Endothelial cell of umbilical vein (primary cell): ENCODE data around the gene HOXB6. TPM values are rescaled to one million over a fixed set of nuclear protein-coding genes. Genes with fewer than 3 reads are reported as not detected.
A peak's percentile ranks its signal among the peaks of the same experiment; 100 is the strongest.

ENCODE experiments used
- BruUV-seq: library from RNA; stranded (reverse); fragments of 400-500 nt; replicated peaks from 2 replicates; lab custom pipeline; 2021; lab: Mats Ljungman, UMichigan
- CTCF ChIA-PET: fragments of 300-600, 350-600 bp; sonication (Branson Sonifier 250); formaldehyde crosslinking; loops from one replicate; lab custom pipeline; 2021; ENCODE audit warnings: antibody characterized with exemption, inconsistent platforms; lab: Charles Lee
- POLR2A ChIA-PET: fragments of 300-600, 350-600 bp; sonication (Branson Sonifier 250); formaldehyde crosslinking; loops from one replicate; lab custom pipeline; 2021; ENCODE audit warnings: antibody characterized with exemption, inconsistent platforms; lab: Charles Lee
- DNase-seq: peaks from one replicate; pipeline ENCODE4 v3.0.0-alpha.2; 2011; ENCODE audit warnings: low read depth, low spot score
- FAIRE-seq: peaks from 2 replicates; lab custom pipeline; 2011; peaks lifted over from hg19 to GRCh38; lab: Jason Lieb, UNC
- H2AFZ ChIP-seq: 2 replicates; pipeline ENCODE4 v1.6.0; 2012; ENCODE audit warnings: low read depth, low read length, control low read depth, inconsistent platforms
- H3K27ac ChIP-seq: 2 replicates; pipeline ENCODE4 v1.5.1; 2011; ENCODE audit warnings: low read depth, mild to moderate bottlenecking, control low read depth, low read length, moderate library complexity; ENCODE audit not compliant: insufficient read depth
- H3K27me3 ChIP-seq, 2 experiments: 2 replicates each; pipeline versions ENCODE4 v1.6.0 to v1.6.1; 2011; ENCODE audit warnings: low read length in 2 of 2, mixed read lengths in 1 of 2; ENCODE audit not compliant: control insufficient read depth in 2 of 2, insufficient read depth in 2 of 2
- H3K36me3 ChIP-seq, 2 experiments: 2 replicates in 1 of 2; 3 replicates in 1 of 2; pipeline ENCODE4 v1.5.1; 2011; ENCODE audit warnings: low read length in 2 of 2, mild to moderate bottlenecking in 1 of 2, moderate library complexity in 1 of 2; ENCODE audit not compliant: control insufficient read depth in 2 of 2, insufficient read depth in 2 of 2; ENCODE audit errors: extremely low read depth in 1 of 2
- H3K4me1 ChIP-seq: 3 replicates; pipeline ENCODE4 v1.5.1; 2011; ENCODE audit warnings: mild to moderate bottlenecking, low read length; ENCODE audit not compliant: control insufficient read depth, insufficient read depth; ENCODE audit errors: extremely low read depth
- H3K4me2 ChIP-seq: 2 replicates; pipeline ENCODE4 v1.6.1; 2011; ENCODE audit warnings: low read length, control low read depth, mixed read lengths; ENCODE audit not compliant: insufficient read depth
- H3K4me3 ChIP-seq, 3 experiments: fragments of 200-600 bp in 1 of 3; sonication (generic), shearing (Covaris generic) in 1 of 3; replicated peaks in 1 of 3; 2 replicates each; pipeline ENCODE4 v1.5.1; 2011 to 2016; ENCODE audit warnings: control low read depth in 3 of 3, low read length in 3 of 3, mild to moderate bottlenecking in 2 of 3, inconsistent platforms in 1 of 3, low read depth in 1 of 3, moderate library complexity in 1 of 3; ENCODE audit not compliant: insufficient read depth in 1 of 3
- H3K79me2 ChIP-seq: 2 replicates; pipeline ENCODE4 v1.6.0; 2012; ENCODE audit warnings: low read length, inconsistent platforms; ENCODE audit not compliant: control insufficient read depth, insufficient read depth
- H3K9ac ChIP-seq: replicated peaks from 2 replicates; pipeline ENCODE3; 2011; ENCODE audit warnings: low read length, control low read depth; ENCODE audit not compliant: insufficient read depth; ENCODE audit errors: extremely low read depth
- H3K9me1 ChIP-seq: replicated peaks from 3 replicates; pipeline ENCODE4 v1.6.0; 2011; ENCODE audit warnings: mild to moderate bottlenecking, low read length; ENCODE audit not compliant: control insufficient read depth, insufficient read depth; ENCODE audit errors: extremely low read depth
- H3K9me3 ChIP-seq: replicated peaks from 2 replicates; pipeline ENCODE4 v1.5.1; 2012; ENCODE audit warnings: low read length, inconsistent platforms; ENCODE audit not compliant: control insufficient read depth, insufficient read depth
- H4K20me1 ChIP-seq: replicated peaks from 2 replicates; pipeline ENCODE3; 2011; ENCODE audit warnings: mild to moderate bottlenecking, low read length; ENCODE audit not compliant: control insufficient read depth, insufficient read depth; ENCODE audit errors: extremely low read depth
- EZH2 ChIP-seq: IDR thresholded peaks from 2 replicates; pipeline ENCODE4 v1.6.1; 2012; ENCODE audit warnings: borderline replicate concordance, low read depth, mild to moderate bottlenecking, moderate library complexity, low read length, inconsistent platforms; ENCODE audit not compliant: severe bottlenecking
- FOS ChIP-seq: IDR thresholded peaks from 2 replicates; pipeline ENCODE4 v1.6.1; 2011; ENCODE audit warnings: mild to moderate bottlenecking, low read length, moderate library complexity, borderline replicate concordance; ENCODE audit not compliant: insufficient read depth
- GATA2 ChIP-seq: IDR thresholded peaks from 2 replicates; pipeline ENCODE4 v1.7.0; 2011; ENCODE audit warnings: low read depth, mild to moderate bottlenecking, moderate library complexity, mixed read lengths, low read length; ENCODE audit not compliant: insufficient read length, insufficient read depth
- MYC ChIP-seq: IDR thresholded peaks from one replicate; pipeline ENCODE4 v1.6.1; 2011; ENCODE audit warnings: mild to moderate bottlenecking, low read depth, low read length
- POLR2A ChIP-seq: IDR thresholded peaks from 2 replicates; pipeline ENCODE4 v1.6.1; 2012; ENCODE audit warnings: low read depth, mild to moderate bottlenecking, control low read depth, low read length
- dilution Hi-C: fragments of 300-500 bp; cut with MboI; formaldehyde crosslinking; loops from one replicate; pipeline ENCODE4 v1.15.0; 2019; ENCODE audit warnings: low sequenced_read_pairs; ENCODE audit not compliant: extremely low pct_ligation_motif_present
- intact Hi-C: fragments of 100-400 bp; cut with micrococcal nuclease; formaldehyde crosslinking; loops from one replicate; pipeline ENCODE4 v1.10.0; 2022
- polyA plus RNA-seq, 4 experiments: library from polyadenylated mRNA; depleted of rRNA in 3 of 4; stranded (reverse) in 3 of 4; unstranded in 1 of 4; fragments of >200 nt; gene quantifications; 2 replicates each; pipeline versions ENCODE4 v1.2.1 to v1.2.3, GENCODE V29; 2011 to 2012; ENCODE audit warnings: missing spikeins in 1 of 4
- total RNA-seq: library from RNA; stranded (reverse); gene quantifications from 2 replicates; pipeline ENCODE4 v1.2.3, GENCODE V29; 2021
- TF ChIP-seq, protein P1 (sequence below): IDR thresholded peaks from 2 replicates; pipeline ENCODE4 v1.6.1; 2011; ENCODE audit not compliant: insufficient read depth, insufficient read length

The HOXB6 gene
- total and polyA plus RNA-seq, 2 donors (not counting 3 experiments of a cell fraction or from before 2014, with no cell fraction given): 8.8 to 24.0 TPM

DNA sequence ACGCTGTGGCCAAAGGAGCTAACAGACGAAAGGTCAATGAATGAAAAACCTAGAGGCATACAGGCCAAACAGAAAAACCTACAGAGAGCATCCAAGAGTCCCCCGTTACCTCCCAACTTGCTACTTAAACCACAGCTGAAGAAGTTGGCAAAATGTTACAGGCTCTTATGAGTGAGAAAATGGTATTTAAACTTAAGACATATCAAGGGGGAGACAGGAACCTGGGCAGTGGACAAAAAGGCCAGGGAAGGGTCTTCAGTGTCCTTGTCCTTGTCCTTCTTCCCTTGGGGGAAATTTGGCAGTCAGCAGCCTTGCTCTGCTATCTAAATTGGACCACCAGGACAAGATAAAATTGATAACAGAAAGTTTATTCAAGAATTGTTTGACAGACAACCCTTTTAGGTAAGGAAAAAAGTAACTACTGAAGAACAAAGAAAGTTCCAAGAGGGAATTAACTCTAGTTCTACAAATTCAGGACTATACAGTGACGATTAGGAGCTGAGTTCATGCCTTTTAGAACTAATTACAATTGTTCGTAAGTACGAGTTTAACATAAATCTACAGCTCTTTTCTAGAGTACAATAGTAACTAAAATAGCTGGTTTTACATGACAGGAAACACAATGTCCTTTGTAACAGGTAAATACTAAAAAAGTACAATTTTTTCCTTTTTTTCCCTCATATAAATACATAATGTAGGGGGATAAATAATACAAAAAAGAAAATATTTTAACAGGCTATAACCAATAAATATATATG lies 56.1 kb downstream of the HOXB6 start:
- H3K4me3 ChIP-seq: no peak overlapping the region
- H3K9ac ChIP-seq: no peak overlapping the region
- no TSS peak for BruUV-seq
- ChIA-PET POLR2A (no interaction called here), CTCF (interaction anchor here (0.9 to 3.8 kb wide), 5 partner anchors 20 to 333 kb away, joined by 3 to 28 read pairs (median 5); no protein-coding TSS in a partner anchor)
- peaks cover 49% of the 10 kb centered on the region for H3K79me2 ChIP-seq
- no peaks in the 10 kb centered on the region for H3K9me1 ChIP-seq
- TF ChIP-seq POLR2A: no peak
- no peak for TF ChIP-seq GATA2
- TF ChIP-seq FOS: no peak
- dilution Hi-C loops: no loop called here
- H3K9me3 ChIP-seq: no peaks in the 10 kb centered on the region
- H2AFZ ChIP-seq: no peak overlapping the region
- DNase-seq: no peak
- H3K36me3 ChIP-seq: peaks cover 10 to 14% of the 10 kb centered on the region in 2 experiments
- H4K20me1 ChIP-seq: no peaks in the 10 kb centered on the region
- no peak for FAIRE-seq
- no peaks in the 10 kb centered on the region for H3K27me3 ChIP-seq
- peaks cover 40% of the 10 kb centered on the region for H3K4me1 ChIP-seq
- peak overlapping the region; percentile 47 for H3K27ac ChIP-seq
- H3K4me2 ChIP-seq: peak overlapping the region; percentile 88
- intact Hi-C loops: loop anchor here (2.0 kb wide), 1 partner anchor 14 kb away; no protein-coding TSS in a partner anchor

DNA sequence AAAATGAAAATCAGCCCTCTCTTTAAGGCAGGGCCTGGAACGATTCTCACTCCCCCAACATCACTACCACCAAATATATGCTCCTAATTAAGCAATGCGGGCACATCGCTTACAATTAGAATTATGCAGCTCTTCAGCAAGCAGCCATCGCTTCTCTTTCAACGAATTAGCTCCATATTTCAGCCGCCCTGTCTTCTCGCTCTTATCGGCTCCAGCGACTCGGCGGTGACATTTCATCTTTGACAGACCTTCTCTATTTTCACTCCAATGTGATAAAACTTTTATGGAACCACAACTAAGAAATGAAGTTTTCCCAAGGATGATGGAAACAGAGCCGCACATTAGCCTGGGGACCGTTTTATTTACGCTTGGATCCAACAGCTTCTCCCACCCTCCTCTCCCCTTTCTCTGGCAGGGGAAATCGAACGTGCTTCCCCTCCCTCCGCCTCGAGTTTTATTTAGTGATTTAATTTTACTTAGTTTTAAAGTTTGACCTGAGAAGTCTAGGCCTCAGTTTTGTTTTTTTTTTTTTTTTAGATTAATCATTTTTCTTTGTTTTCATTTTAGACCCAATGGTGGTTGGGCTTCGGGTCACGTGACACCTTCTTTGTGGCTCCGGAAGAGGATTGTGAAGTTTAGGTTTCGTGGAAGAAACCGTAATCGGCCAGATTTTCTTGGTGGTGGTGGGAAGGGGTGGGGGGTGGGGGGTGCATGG lies 56.8 kb downstream of the HOXB6 start:
- H3K9me1 ChIP-seq: no peaks in the 10 kb centered on the region
- dilution Hi-C loops: no loop called here
- intact Hi-C loops: loop anchor here (2.0 kb wide), 1 partner anchor 15 kb away; no protein-coding TSS in a partner anchor
- H3K27me3 ChIP-seq: no peaks in the 10 kb centered on the region
- POLR2A ChIA-PET: interaction anchor here (0.7 to 1.9 kb wide), 4 partner anchors 9 to 332 kb away, joined by 7 to 13 read pairs (median 9); no protein-coding TSS in a partner anchor
- H3K9ac ChIP-seq: peak overlapping the region; percentile 75
- peak overlapping the region; percentile 88 for H3K4me2 ChIP-seq
- no peaks in the 10 kb centered on the region for H4K20me1 ChIP-seq
- peaks cover 52% of the 10 kb centered on the region for H3K79me2 ChIP-seq
- FAIRE-seq (peak; percentile 86), DNase-seq (peak; percentile 73)
- peaks cover 40% of the 10 kb centered on the region for H3K4me1 ChIP-seq
- H3K9me3 ChIP-seq: no peaks in the 10 kb centered on the region
- CTCF ChIA-PET: interaction anchor here (1.0 to 3.8 kb wide), 6 partner anchors 9 to 332 kb away, joined by 3 to 28 read pairs (median 6); no protein-coding TSS in a partner anchor
- peak overlapping the region; percentile 2 to 56 (median 9) for H3K4me3 ChIP-seq
- TF ChIP-seq EZH2 (no peak), POLR2A (no peak), FOS (no peak), MYC (no peak)
- TF ChIP-seq, protein P1, sequence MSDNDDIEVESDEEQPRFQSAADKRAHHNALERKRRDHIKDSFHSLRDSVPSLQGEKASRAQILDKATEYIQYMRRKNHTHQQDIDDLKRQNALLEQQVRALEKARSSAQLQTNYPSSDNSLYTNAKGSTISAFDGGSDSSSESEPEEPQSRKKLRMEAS: peak; percentile 45
- H3K27ac ChIP-seq: peak overlapping the region; percentile 67
- H3K36me3 ChIP-seq: peaks cover 10 to 14% of the 10 kb centered on the region in 2 experiments
- BruUV-seq: no TSS peak
- peak overlapping the region; percentile 28 for H2AFZ ChIP-seq
